Esophagus muscularis mucosa (tissue), 3 donors: ENCODE measurements around the gene DACH1.

Experiments used
- CTCF ChIP-seq, 3 experiments: fragments of 200-600 bp in 2 of 3; fragments of 450-650 bp in 1 of 3; sonication (generic) in 2 of 3; IDR thresholded peaks; one replicate each; pipeline ENCODE4 v1.5.1; 2017 to 2019; ENCODE audit warnings: antibody characterized with exemption in 3 of 3, mild to moderate bottlenecking in 2 of 3, moderate library complexity in 1 of 3
- POLR2A ChIP-seq: fragments of 450-650 bp; IDR thresholded peaks from one replicate; pipeline ENCODE4 v1.6.1; 2017; ENCODE audit warnings: antibody characterized with exemption, moderate library complexity, mild to moderate bottlenecking, low read depth

GRCh38 chr13:71587817-71588216 is 279.2 kb downstream of the DACH1 start:
- TF ChIP-seq CTCF (IDR thresholded peaks at IDR 0.05) (no peak), POLR2A (no peak)
